GM21825 (cell line): ENCODE measurements around the gene FXYD2.
A peak's percentile ranks its signal among the peaks of the same experiment; 100 is the strongest.

Source experiments
- ATAC-seq: cut with Tn5 transposase; IDR thresholded peaks from one replicate; pipeline ENCODE4 v1.9.1; 2021; ENCODE audit warnings: mild to moderate bottlenecking, moderate library complexity; ENCODE audit not compliant: unreplicated experiment

FXYD2 gene

GRCh38 chr11:117836077-117836960, 11.8 kb upstream of the FXYD2 start:
- no peak for ATAC-seq

GRCh38 chr11:117835576-117835975, 11.0 kb upstream of the FXYD2 start:
- no peak for ATAC-seq

GRCh38 chr11:117834838-117835443, 10.4 kb upstream of the FXYD2 start:
- no peak for ATAC-seq

GRCh38 chr11:117834068-117834810, 9.7 kb upstream of the FXYD2 start:
- ATAC-seq = no peak

- no peak for ATAC-seq
Observed at GRCh38 chr11:117833401-117833891, 8.9 kb upstream of the FXYD2 start.

- ATAC-seq = no peak
Observed at GRCh38 chr11:117832511-117832910, 8.0 kb upstream of the FXYD2 start.

GRCh38 chr11:117831661-117832415, 7.3 kb upstream of the FXYD2 start:
- no peak for ATAC-seq

GRCh38 chr11:117830674-117831351, 6.3 kb upstream of the FXYD2 start:
- no peak for ATAC-seq

GRCh38 chr11:117830072-117830471, 5.5 kb upstream of the FXYD2 start:
- ATAC-seq = no peak

GRCh38 chr11:117829369-117829725, 4.8 kb upstream of the FXYD2 start:
- no peak for ATAC-seq

- ATAC-seq = peak; percentile 66
Observed at GRCh38 chr11:117828611-117829368, 4.2 kb upstream of the FXYD2 start.

- no peak for ATAC-seq
Observed at GRCh38 chr11:117827521-117828511, 3.3 kb upstream of the FXYD2 start.

- no peak for ATAC-seq
Observed at GRCh38 chr11:117826832-117827231, 2.3 kb upstream of the FXYD2 start.

- ATAC-seq = no peak
Observed at GRCh38 chr11:117826190-117826570, 1.6 kb upstream of the FXYD2 start.

- no peak for ATAC-seq
Observed at GRCh38 chr11:117825538-117826189, 1.1 kb upstream of the FXYD2 start.

- ATAC-seq = no peak
Observed at GRCh38 chr11:117823946-117824420, 561 bp downstream of the FXYD2 start.

- ATAC-seq = no peak
Observed at GRCh38 chr11:117823294-117823945, 1.1 kb downstream of the FXYD2 start.
